ENCODE data around the gene SMYD3.

The SMYD3 gene

DNA sequence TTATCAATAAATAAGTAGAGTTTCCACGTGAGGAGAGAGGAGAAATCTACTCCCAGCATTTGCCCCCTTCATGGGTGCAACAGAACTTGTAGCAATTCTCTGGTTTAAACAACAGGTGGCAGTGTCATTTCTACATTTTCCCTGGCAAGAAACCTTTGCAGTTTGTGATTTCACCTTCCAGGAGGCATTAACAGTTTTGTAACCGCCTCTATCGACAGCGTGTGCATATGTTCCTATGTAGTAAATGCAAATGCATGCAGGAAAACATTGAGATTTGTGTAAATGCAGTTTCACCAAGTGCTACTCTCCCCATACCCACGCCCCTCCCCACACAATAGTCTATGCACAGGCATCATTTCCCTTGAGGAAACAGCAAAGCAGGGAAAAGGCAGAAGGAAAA lies 494.7 kb downstream of the SMYD3 start:
- TF ChIP-seq, protein P1, sequence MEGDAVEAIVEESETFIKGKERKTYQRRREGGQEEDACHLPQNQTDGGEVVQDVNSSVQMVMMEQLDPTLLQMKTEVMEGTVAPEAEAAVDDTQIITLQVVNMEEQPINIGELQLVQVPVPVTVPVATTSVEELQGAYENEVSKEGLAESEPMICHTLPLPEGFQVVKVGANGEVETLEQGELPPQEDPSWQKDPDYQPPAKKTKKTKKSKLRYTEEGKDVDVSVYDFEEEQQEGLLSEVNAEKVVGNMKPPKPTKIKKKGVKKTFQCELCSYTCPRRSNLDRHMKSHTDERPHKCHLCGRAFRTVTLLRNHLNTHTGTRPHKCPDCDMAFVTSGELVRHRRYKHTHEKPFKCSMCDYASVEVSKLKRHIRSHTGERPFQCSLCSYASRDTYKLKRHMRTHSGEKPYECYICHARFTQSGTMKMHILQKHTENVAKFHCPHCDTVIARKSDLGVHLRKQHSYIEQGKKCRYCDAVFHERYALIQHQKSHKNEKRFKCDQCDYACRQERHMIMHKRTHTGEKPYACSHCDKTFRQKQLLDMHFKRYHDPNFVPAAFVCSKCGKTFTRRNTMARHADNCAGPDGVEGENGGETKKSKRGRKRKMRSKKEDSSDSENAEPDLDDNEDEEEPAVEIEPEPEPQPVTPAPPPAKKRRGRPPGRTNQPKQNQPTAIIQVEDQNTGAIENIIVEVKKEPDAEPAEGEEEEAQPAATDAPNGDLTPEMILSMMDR (IDR thresholded peaks at IDR 0.05; ENCODE audit: control insufficient read depth, insufficient read depth, low read depth, low read length, missing control alignments), result peak; percentile 60
- DNase-seq (ENCODE audit: low read depth), result peak; percentile 8
- no peak overlapping the region for H3K4me3 ChIP-seq (ENCODE audit: control insufficient read depth, low read depth, low read length)

DNA sequence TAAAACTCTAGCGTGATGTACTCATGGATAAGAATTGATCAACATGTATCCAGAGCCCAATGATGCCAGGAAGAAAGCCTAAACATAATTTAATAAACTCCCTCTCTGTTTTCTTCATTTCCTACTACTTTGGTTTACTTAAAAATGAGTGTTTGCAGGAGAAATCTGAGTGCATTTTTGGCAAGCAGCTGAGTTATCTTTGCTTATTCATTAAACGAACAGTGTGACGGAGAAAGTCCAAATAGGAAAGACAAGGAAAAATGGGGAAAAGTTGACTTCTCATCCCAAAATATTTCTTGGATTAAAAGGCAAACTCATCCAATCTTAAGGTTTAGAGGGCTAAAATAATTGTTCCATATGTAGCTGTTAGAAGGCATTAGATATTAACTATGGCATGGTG lies 496.7 kb downstream of the SMYD3 start:
- H3K4me3 ChIP-seq (ENCODE audit: control insufficient read depth, low read depth, low read length), result no peak overlapping the region
- no peak for DNase-seq (ENCODE audit: low read depth)
- TF ChIP-seq, protein P1 (IDR thresholded peaks at IDR 0.05; ENCODE audit: control insufficient read depth, insufficient read depth, low read depth, low read length, missing control alignments), result no peak

DNA sequence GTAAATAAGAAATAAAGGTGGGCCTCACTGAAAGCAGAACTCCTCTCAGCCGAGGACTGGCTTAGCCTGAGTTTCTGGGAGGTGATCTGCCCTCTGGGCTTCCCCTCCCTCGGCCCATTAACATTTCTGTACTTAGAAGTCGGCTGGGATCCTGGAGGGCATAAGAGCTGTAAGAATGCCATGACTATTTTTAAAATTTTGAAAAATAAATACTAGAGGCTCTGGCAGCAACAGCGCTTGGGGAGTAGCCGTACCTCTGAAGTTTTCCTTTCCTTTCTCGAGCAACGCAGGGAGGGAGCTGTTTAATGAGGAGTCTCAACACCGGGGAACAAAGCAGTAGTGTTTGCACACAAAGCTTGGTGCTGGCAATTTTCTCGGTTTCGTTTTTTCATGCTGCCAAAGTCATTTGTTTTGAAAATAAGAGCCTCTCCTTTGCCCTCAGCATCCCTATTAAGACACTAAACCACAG lies 498.7 kb downstream of the SMYD3 start:
- TF ChIP-seq, protein P1 (IDR thresholded peaks at IDR 0.05; ENCODE audit: control insufficient read depth, insufficient read depth, low read depth, low read length, missing control alignments), result no peak
- no peak overlapping the region for H3K4me3 ChIP-seq (ENCODE audit: control insufficient read depth, low read depth, low read length)
- no peak for DNase-seq (ENCODE audit: low read depth)

DNA sequence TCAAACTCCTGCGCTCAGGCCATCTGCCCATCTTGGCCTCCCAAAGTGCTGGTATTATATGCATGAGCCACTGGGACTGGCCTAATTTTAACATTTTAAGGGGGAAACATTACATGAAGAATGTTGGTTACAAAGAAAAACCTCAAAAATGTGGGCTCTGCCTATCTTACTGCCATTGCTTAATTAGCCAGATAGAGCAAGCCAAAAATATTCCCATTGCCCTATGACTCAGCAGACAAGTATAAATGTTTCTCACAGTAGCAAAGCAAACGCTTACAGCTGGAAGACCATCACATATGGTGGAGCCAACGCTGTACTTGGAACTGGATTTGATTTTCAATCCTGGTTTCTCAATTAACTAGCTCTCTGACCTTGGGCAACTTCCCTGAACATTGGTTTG lies 502.0 kb downstream of the SMYD3 start:
- no peak overlapping the region for H3K4me3 ChIP-seq (ENCODE audit: control insufficient read depth, low read depth, low read length)
- peak; percentile 98 for DNase-seq (ENCODE audit: low read depth)
- TF ChIP-seq, protein P1 (IDR thresholded peaks at IDR 0.05; ENCODE audit: control insufficient read depth, insufficient read depth, low read depth, low read length, missing control alignments), result no peak

DNA sequence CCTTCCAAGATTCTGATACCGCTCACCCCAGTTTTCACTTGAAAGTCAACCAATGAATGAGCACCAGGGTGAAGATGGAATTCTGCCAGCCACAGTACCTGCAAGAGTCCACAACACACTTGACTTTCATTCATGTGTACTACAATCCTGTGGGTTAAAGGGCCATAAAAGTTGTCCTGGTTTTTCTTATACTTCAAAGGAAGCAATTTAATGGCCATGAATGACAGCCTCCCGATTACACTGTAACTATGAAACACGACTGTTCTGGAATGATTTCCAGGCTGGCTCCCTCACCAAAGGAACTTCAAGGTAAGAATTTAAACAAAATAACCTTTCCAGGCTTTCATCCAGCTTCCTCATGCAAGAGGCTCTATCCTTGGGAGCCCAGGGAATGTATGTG lies 502.8 kb downstream of the SMYD3 start:
- no peak overlapping the region for H3K4me3 ChIP-seq (ENCODE audit: control insufficient read depth, low read depth, low read length)
- TF ChIP-seq, protein P1 (IDR thresholded peaks at IDR 0.05; ENCODE audit: control insufficient read depth, insufficient read depth, low read depth, low read length, missing control alignments), result no peak
- DNase-seq (ENCODE audit: low read depth), result no peak

DNA sequence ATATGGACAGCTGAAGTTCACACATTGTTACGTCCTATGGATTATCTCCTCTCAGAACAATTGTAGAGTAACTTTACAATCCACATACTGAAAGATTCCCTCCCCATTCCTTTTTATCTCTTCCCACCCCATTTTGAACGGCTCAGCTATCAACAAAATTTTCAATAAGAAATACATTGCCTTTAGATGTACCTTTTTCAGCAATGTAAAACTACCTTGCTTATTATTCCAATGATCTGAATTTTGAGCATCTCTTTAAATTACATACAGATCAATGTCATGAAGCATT lies 503.7 kb downstream of the SMYD3 start:
- TF ChIP-seq, protein P1 (IDR thresholded peaks at IDR 0.05; ENCODE audit: control insufficient read depth, insufficient read depth, low read depth, low read length, missing control alignments), result no peak
- DNase-seq (ENCODE audit: low read depth), result no peak
- H3K4me3 ChIP-seq (ENCODE audit: control insufficient read depth, low read depth, low read length), result no peak overlapping the region
